ENCODE results near the gene CSK.

CSK gene

GRCh38 chr15:74802862-74803447 lies 21.1 kb downstream of the CSK start:
- DNase-seq: no peak

GRCh38 chr15:74804935-74805334 lies 23.1 kb downstream of the CSK start:
- no peak for DNase-seq

- no peak for DNase-seq
Measured at GRCh38 chr15:74807282-74807681, 25.4 kb downstream of the CSK start.

GRCh38 chr15:74808078-74808839 lies 26.4 kb downstream of the CSK start:
- no peak for DNase-seq

GRCh38 chr15:74808840-74809229 lies 27.0 kb downstream of the CSK start:
- no peak for DNase-seq

- DNase-seq: no peak
Measured at GRCh38 chr15:74809242-74809641, 27.4 kb downstream of the CSK start.

GRCh38 chr15:74809956-74810355 lies 28.1 kb downstream of the CSK start:
- DNase-seq: no peak

- no peak for DNase-seq
Measured at GRCh38 chr15:74812533-74812932, 30.7 kb downstream of the CSK start, which contains the start of gene LMAN1L. TSS of gene LMAN1L (plus strand) at chr15:74812835. CDS start at chr15:74812855, 20 bp downstream.

- no peak for DNase-seq
Measured at GRCh38 chr15:74815121-74815934, 33.4 kb downstream of the CSK start.

GRCh38 chr15:74815961-74816360 lies 34.1 kb downstream of the CSK start:
- no peak for DNase-seq

- DNase-seq: no peak
Measured at GRCh38 chr15:74816624-74817369, 34.9 kb downstream of the CSK start.

GRCh38 chr15:74817370-74817737 lies 35.5 kb downstream of the CSK start:
- DNase-seq: no peak

- no peak for DNase-seq
Measured at GRCh38 chr15:74820056-74820455, 38.2 kb downstream of the CSK start.

- peak; percentile 79 for DNase-seq
Measured at GRCh38 chr15:74821091-74821789, 39.4 kb downstream of the CSK start.

GRCh38 chr15:74821790-74822158 lies 39.9 kb downstream of the CSK start:
- no peak for DNase-seq

- no peak for DNase-seq
Measured at GRCh38 chr15:74822233-74822632, 40.4 kb downstream of the CSK start.

GRCh38 chr15:74823324-74823723 lies 41.4 kb downstream of the CSK start:
- no peak for DNase-seq

- no peak for DNase-seq
Measured at GRCh38 chr15:74824976-74825375, 43.1 kb downstream of the CSK start.

GRCh38 chr15:74825866-74826265 lies 44.0 kb downstream of the CSK start:
- DNase-seq: no peak

GRCh38 chr15:74826364-74826819 lies 44.5 kb downstream of the CSK start, which contains the start of gene CPLX3:
TSS of gene CPLX3 (plus strand) at chr15:74826627. CDS start at chr15:74826704, 77 bp downstream.
- DNase-seq: peak; percentile 16

- no peak for DNase-seq
Measured at GRCh38 chr15:74826921-74827320, 45.0 kb downstream of the CSK start.

GRCh38 chr15:74827614-74828013 lies 45.7 kb downstream of the CSK start:
- no peak for DNase-seq

Data from NCI-H1048 (cell line).